SJSA1 (cell line): ENCODE results near the gene CDK19. TPM values are rescaled to one million over a fixed set of nuclear protein-coding genes. Genes with fewer than 3 reads are reported as not detected.
"Not testable (repeated sequence)": the region's sequence is repeated elsewhere in the genome, so short reads cannot be mapped to it uniquely, and the experiment has no call there.

Experiments
- DNase-seq, 2 experiments: peaks; one replicate each; pipeline ENCODE4 v3.0.0-alpha.2; 2015 to 2020; ENCODE audit warnings: low spot score in 2 of 2, low read depth in 1 of 2
- H3K27ac ChIP-seq: fragments of 250-450 bp; sonication (Bioruptor Pico); 2 replicates; pipeline ENCODE4 v1.5.1; 2020; ENCODE audit warnings: mild to moderate bottlenecking, moderate library complexity
- H3K27me3 ChIP-seq: fragments of 250-450 bp; sonication (Bioruptor Pico); replicated peaks from 2 replicates; pipeline ENCODE4 v1.5.1; 2020; ENCODE audit warnings: mild to moderate bottlenecking, moderate library complexity
- H3K36me3 ChIP-seq: fragments of 250-450 bp; sonication (Bioruptor Pico); 2 replicates; pipeline ENCODE4 v1.5.1; 2020; ENCODE audit warnings: mild to moderate bottlenecking
- H3K4me1 ChIP-seq: fragments of 250-450 bp; sonication (Bioruptor Pico); replicated peaks from 2 replicates; pipeline ENCODE4 v1.6.1; 2021; ENCODE audit warnings: mild to moderate bottlenecking
- H3K4me3 ChIP-seq: fragments of 250-450 bp; sonication (Bioruptor Pico); 2 replicates; pipeline ENCODE4 v1.5.1; 2020; ENCODE audit warnings: mild to moderate bottlenecking
- H3K9me3 ChIP-seq: fragments of 250-450 bp; sonication (Bioruptor Pico); replicated peaks from 2 replicates; pipeline ENCODE4 v1.5.1; 2020; ENCODE audit warnings: mild to moderate bottlenecking
- total RNA-seq: library from RNA; depleted of rRNA; stranded (reverse); fragments of >200 nt; shearing (Covaris generic); gene quantifications from 2 replicates; pipeline ENCODE4 v1.2.3, GENCODE V29; 2014

Gene CDK19
- total RNA-seq, 1 experiment from 2014 or later: 13.7 TPM

GRCh38 chr6:110595112-110595511 lies 220.2 kb downstream of the CDK19 start:
- Histone ChIP-seq H3K4me3 (no peak overlapping the region), H3K9me3 (no peaks in the 10 kb centered on the region), H3K36me3 (no peaks in the 10 kb centered on the region), H3K27me3 (no peaks in the 10 kb centered on the region), H3K27ac (no peak overlapping the region), H3K4me1 (peaks cover 19% of the 10 kb centered on the region)
- no peak for DNase-seq

GRCh38 chr6:110593637-110594036 lies 221.6 kb downstream of the CDK19 start:
- Histone ChIP-seq H3K9me3 (no peaks in the 10 kb centered on the region), H3K36me3 (no peaks in the 10 kb centered on the region), H3K27me3 (no peaks in the 10 kb centered on the region), H3K4me1 (peaks cover 25% of the 10 kb centered on the region), H3K27ac (no peak overlapping the region), H3K4me3 (no peak overlapping the region)
- DNase-seq: no peak

DNA sequence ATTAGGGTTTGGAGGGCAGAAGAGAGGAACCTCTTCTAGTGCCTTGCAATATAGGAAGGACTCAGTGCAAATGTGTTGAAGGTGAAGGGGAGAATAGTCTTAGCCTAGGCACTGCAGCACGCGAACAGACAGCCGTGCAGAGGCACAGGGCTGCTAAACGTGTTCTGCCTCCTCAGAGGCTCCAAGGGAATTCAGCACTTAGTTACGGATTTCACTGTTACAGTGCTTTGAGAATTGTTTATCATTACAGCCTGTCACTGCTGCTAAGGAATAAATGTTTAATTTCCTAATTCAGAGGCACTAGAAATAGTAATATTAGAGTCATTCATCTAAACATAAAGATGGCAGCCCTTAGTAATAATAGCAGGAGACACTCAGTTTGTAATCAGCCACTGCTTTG lies 222.5 kb downstream of the CDK19 start:
- Histone ChIP-seq H3K9me3 (no peaks in the 10 kb centered on the region), H3K27ac (no peak overlapping the region), H3K4me1 (peaks cover 25% of the 10 kb centered on the region), H3K36me3 (no peaks in the 10 kb centered on the region), H3K4me3 (no peak overlapping the region), H3K27me3 (no peaks in the 10 kb centered on the region)
- DNase-seq: no peak

DNA sequence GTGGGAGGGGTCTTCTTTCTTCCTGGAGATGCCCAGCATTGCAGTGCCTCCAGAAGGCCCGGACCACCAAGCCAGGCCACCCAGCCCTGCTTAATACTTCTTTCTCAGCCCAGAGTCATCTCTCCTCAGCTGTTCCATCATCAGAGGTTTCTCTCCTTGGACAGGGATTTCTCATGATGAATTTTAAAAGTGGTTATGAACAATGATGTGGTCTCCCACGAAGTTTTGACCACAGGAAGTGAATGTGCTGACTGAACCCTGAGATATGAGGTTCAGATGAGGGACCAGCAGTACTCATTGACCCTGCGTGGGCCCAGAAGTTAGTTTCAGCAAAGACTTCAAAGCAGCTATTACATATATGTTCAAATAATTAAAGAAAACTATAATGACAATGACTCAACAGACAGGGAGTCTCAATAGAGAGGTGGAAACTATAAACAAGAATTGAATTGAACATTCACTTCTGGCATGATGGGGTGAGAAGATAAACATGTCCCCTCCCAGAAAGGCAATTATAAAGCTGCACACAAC lies 224.4 kb downstream of the CDK19 start:
- peak; percentile 84 to 85 for DNase-seq

GRCh38 chr6:110589865-110590513 lies 225.3 kb downstream of the CDK19 start:
- H3K4me3 ChIP-seq: no peak overlapping the region
- no peaks in the 10 kb centered on the region for H3K27me3 ChIP-seq
- H3K9me3 ChIP-seq: no peaks in the 10 kb centered on the region
- no peak for DNase-seq
- H3K27ac ChIP-seq: peak overlapping the region; percentile 85
- H3K36me3 ChIP-seq: no peaks in the 10 kb centered on the region
- H3K4me1 ChIP-seq: peaks cover 25% of the 10 kb centered on the region

More for the DNA sequence above, 224.4 kb downstream of the CDK19 start:
- Histone ChIP-seq H3K36me3 (no peaks in the 10 kb centered on the region), H3K9me3 (no peaks in the 10 kb centered on the region), H3K27ac (peak overlapping the region; percentile 85), H3K4me1 (peaks cover 25% of the 10 kb centered on the region), H3K27me3 (no peaks in the 10 kb centered on the region), H3K4me3 (no peak overlapping the region)

GRCh38 chr6:110587328-110587727 lies 227.9 kb downstream of the CDK19 start:
- no peak for DNase-seq
- Histone ChIP-seq H3K9me3 (no peaks in the 10 kb centered on the region), H3K36me3 (no peaks in the 10 kb centered on the region), H3K27me3 (no peaks in the 10 kb centered on the region), H3K4me1 (peaks cover 25% of the 10 kb centered on the region), H3K27ac (no peak overlapping the region), H3K4me3 (no peak overlapping the region)

DNA sequence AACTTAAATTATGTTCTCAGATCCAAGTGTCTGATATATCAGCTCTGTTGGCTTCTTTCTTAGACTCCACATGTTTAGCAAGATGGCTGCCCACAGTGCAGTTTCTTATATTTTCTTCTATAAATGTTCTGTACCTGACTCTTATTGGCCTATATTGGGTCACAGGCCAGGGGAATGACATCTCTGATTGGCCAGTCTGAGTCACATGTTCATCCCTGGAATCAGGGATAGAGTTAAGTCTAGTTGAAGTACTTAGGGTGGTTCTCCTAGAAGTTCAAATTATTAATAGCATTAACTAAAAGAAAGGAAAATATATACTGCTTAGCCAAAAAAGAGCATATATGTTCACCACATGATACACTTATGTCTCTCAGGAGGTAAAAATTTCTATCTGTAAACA lies 233.6 kb downstream of the CDK19 start:
- Histone ChIP-seq H3K27me3 (no peaks in the 10 kb centered on the region), H3K4me3 (no peak overlapping the region), H3K4me1 (no peaks in the 10 kb centered on the region; the same call in 1 of the 2 replicates), H3K36me3 (no peaks in the 10 kb centered on the region), H3K27ac (no peak overlapping the region), H3K9me3 (no peaks in the 10 kb centered on the region)
- DNase-seq: no peak

GRCh38 chr6:110577596-110578167 lies 237.6 kb downstream of the CDK19 start:
- not testable (repeated sequence) for H3K27me3 ChIP-seq, H3K27ac ChIP-seq, DNase-seq

GRCh38 chr6:110575925-110576463 lies 239.3 kb downstream of the CDK19 start:
- no peak overlapping the region for H3K27ac ChIP-seq

More at GRCh38 chr6:110577596-110578167, 237.6 kb downstream of the CDK19 start:
- not testable (repeated sequence) for H3K4me3 ChIP-seq, H3K36me3 ChIP-seq, H3K9me3 ChIP-seq, H3K4me1 ChIP-seq

DNA sequence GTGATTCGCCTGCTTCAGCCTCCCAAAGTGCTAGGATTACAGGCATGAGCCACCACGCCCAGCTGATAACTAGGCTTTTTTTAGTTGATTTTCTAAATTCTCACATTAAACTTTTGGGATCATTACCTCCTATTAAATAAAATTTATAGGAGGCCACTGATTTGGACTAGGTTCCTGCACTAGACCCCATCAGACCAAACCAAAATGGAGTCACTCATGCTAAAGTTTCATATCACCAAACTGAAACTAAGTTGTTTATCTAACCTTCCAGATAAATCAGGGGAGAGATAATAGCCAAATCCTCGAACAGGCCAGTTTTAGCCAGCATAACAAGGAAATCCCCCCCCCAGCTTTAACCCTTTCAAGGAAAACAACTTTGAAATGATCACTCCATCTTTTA lies 240.5 kb downstream of the CDK19 start:
- no peak overlapping the region for H3K27ac ChIP-seq
- H3K27me3 ChIP-seq: no peaks in the 10 kb centered on the region
- no peak for DNase-seq
- no peaks in the 10 kb centered on the region for H3K4me1 ChIP-seq
- no peaks in the 10 kb centered on the region for H3K36me3 ChIP-seq
- H3K9me3 ChIP-seq: no peaks in the 10 kb centered on the region
- H3K4me3 ChIP-seq: no peak overlapping the region

More at GRCh38 chr6:110575925-110576463, 239.3 kb downstream of the CDK19 start:
- Histone ChIP-seq H3K36me3 (no peaks in the 10 kb centered on the region), H3K9me3 (no peaks in the 10 kb centered on the region), H3K27me3 (no peaks in the 10 kb centered on the region), H3K4me3 (no peak overlapping the region), H3K4me1 (no peaks in the 10 kb centered on the region)
- no peak for DNase-seq

DNA sequence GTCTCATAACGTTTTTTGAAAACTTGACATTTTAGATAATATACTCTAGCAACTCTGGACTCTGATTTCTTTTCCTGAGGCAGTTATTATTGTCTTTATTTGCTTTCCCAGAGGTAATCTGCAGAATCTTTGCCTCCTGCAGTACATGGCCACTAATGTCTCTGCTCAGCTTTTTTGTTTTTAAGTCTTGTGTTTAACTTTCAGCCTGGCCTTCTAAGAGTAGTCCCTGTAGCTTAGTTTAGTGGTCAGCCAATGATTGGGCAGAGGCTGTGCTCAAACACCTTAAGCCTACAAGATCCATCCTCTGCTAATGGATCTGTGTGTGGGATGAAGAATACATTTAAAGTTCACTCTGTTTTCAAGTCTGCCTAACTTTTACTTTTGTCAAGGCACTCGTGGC lies 241.7 kb downstream of the CDK19 start:
- no peak overlapping the region for H3K4me3 ChIP-seq
- no peak for DNase-seq
- H3K27me3 ChIP-seq: no peaks in the 10 kb centered on the region
- no peaks in the 10 kb centered on the region for H3K4me1 ChIP-seq
- no peaks in the 10 kb centered on the region for H3K9me3 ChIP-seq
- H3K27ac ChIP-seq: no peak overlapping the region
- H3K36me3 ChIP-seq: no peaks in the 10 kb centered on the region

GRCh38 chr6:110573136-110573535 lies 242.1 kb downstream of the CDK19 start:
- Histone ChIP-seq H3K4me1 (no peaks in the 10 kb centered on the region), H3K36me3 (no peaks in the 10 kb centered on the region), H3K27me3 (no peaks in the 10 kb centered on the region), H3K4me3 (no peak overlapping the region), H3K27ac (no peak overlapping the region), H3K9me3 (no peaks in the 10 kb centered on the region)
- DNase-seq: no peak

- Histone ChIP-seq H3K4me3 (no peak overlapping the region), H3K36me3 (no peaks in the 10 kb centered on the region), H3K27ac (no peak overlapping the region), H3K4me1 (no peaks in the 10 kb centered on the region), H3K9me3 (no peaks in the 10 kb centered on the region), H3K27me3 (no peaks in the 10 kb centered on the region)
- no peak for DNase-seq
These were observed 247.1 kb downstream of the CDK19 start for GRCh38 chr6:110567957-110568696.
